ENCODE measurements around the gene FAM240B. TPM values are rescaled to one million over a fixed set of nuclear protein-coding genes. Genes with fewer than 3 reads are reported as not detected.

Gene FAM240B
- total and polyA plus RNA-seq, 9 of the 15 experiments (the other 6 are each of a cell fraction or from before 2014, with no cell fraction given): not detected

- TF ChIP-seq, protein P1, sequence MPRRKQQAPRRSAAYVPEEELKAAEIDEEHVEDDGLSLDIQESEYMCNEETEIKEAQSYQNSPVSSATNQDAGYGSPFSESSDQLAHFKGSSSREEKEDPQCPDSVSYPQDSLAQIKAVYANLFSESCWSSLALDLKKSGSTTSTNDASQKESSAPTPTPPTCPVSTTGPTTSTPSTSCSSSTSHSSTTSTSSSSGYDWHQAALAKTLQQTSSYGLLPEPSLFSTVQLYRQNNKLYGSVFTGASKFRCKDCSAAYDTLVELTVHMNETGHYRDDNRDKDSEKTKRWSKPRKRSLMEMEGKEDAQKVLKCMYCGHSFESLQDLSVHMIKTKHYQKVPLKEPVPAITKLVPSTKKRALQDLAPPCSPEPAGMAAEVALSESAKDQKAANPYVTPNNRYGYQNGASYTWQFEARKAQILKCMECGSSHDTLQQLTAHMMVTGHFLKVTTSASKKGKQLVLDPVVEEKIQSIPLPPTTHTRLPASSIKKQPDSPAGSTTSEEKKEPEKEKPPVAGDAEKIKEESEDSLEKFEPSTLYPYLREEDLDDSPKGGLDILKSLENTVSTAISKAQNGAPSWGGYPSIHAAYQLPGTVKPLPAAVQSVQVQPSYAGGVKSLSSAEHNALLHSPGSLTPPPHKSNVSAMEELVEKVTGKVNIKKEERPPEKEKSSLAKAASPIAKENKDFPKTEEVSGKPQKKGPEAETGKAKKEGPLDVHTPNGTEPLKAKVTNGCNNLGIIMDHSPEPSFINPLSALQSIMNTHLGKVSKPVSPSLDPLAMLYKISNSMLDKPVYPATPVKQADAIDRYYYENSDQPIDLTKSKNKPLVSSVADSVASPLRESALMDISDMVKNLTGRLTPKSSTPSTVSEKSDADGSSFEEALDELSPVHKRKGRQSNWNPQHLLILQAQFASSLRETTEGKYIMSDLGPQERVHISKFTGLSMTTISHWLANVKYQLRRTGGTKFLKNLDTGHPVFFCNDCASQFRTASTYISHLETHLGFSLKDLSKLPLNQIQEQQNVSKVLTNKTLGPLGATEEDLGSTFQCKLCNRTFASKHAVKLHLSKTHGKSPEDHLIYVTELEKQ (CRISPR knock-in tag; IDR thresholded peaks at IDR 0.05): no peak
- TF ChIP-seq POLR2AphosphoS2 (IDR thresholded peaks at IDR 0.05; ENCODE audit: low read length) (no peak), PCBP1 (IDR thresholded peaks at IDR 0.05; ENCODE audit: low read depth, low read length, poor library complexity, severe bottlenecking) (no peak), KAT8 (IDR thresholded peaks at IDR 0.05; ENCODE audit: low read depth) (no peak), KLF16 (IDR thresholded peaks at IDR 0.05) (no peak)
Measured at GRCh38 chr9:38720083-38720745, at the start of gene FAM240B (continued).

- in situ Hi-C loops (cut with MboI) (no loop called here), intact Hi-C loops (cut with micrococcal nuclease) (loop anchor here (10.0 kb wide), 1 partner anchor 54 kb away; no protein-coding TSS in a partner anchor)
- no peak for DNase-seq (ENCODE audit: extremely low read depth in 1 of 4, low spot score in 3 of 4)
- CTCF ChIA-PET (ENCODE audit: low intra/inter-chr PET ratio): no interaction called here
- POLR2A ChIA-PET: no interaction called here
- Histone ChIP-seq H3K9ac (ENCODE audit: insufficient read depth in 1 of 2, low read depth in 2 of 2, low read length in 2 of 2) (no peak overlapping the region), H3K4me2 (ENCODE audit: insufficient read depth, low read length) (no peak overlapping the region), H3K36me3 (ENCODE audit: control insufficient read depth, insufficient read depth, low read length) (no peaks in the 10 kb centered on the region), H3K4me3 (no peak overlapping the region), H3K79me2 (ENCODE audit: control insufficient read depth, insufficient read depth, low read length) (no peaks in the 10 kb centered on the region), H3K9me1 (ENCODE audit: control insufficient read depth, insufficient read depth, low read length) (no peaks in the 10 kb centered on the region), H2AFZ (ENCODE audit: low read depth, low read length) (no peak overlapping the region), H4K20me1 (replicated peaks; ENCODE audit: control insufficient read depth, insufficient read depth, low read length) (no peaks in the 10 kb centered on the region), H3K4me1 (replicated peaks in 1 of 2; ENCODE audit: control insufficient read depth in 2 of 2, insufficient read depth in 2 of 2, low read length in 2 of 2) (no peaks in the 10 kb centered on the region), H3K9me3 (replicated peaks; ENCODE audit: control insufficient read depth, insufficient read depth, low read depth, low read length) (no peaks in the 10 kb centered on the region), H3K27me3 (ENCODE audit: control insufficient read depth in 2 of 2, insufficient read depth in 2 of 2, low read length in 2 of 2) (no peaks in the 10 kb centered on the region), H3K27ac (ENCODE audit: extremely low read depth, low read depth, low read length) (no peak overlapping the region)
- ATAC-seq: no peak
- TF ChIP-seq DNMT1 (IDR thresholded peaks at IDR 0.05): no peak
- no TSS peak for BruUV-seq (replicated peaks)
- FAIRE-seq: no peak
- 4% methylated on average over 9 of the region's 9 CpGs for WGBS (ENCODE audit: insufficient coverage, low coverage, missing lambda C conversion rate)
Measured at GRCh38 chr9:38768351-38768761, 48.4 kb upstream of the FAM240B start.

Measured in K562 (cell line).